ENCODE data around the gene SGCD.
"Not testable (repeated sequence)": the region's sequence is repeated elsewhere in the genome, so short reads cannot be mapped to it uniquely, and the experiment has no call there.

SGCD gene

GRCh38 chr5:156589104-156589945, 262.4 kb downstream of the SGCD start:
- no peak for DNase-seq

- no peak for DNase-seq
Measured at GRCh38 chr5:156589946-156590216, 262.9 kb downstream of the SGCD start.

- DNase-seq: no peak
Measured at GRCh38 chr5:156590978-156591377, 264.0 kb downstream of the SGCD start.

DNA sequence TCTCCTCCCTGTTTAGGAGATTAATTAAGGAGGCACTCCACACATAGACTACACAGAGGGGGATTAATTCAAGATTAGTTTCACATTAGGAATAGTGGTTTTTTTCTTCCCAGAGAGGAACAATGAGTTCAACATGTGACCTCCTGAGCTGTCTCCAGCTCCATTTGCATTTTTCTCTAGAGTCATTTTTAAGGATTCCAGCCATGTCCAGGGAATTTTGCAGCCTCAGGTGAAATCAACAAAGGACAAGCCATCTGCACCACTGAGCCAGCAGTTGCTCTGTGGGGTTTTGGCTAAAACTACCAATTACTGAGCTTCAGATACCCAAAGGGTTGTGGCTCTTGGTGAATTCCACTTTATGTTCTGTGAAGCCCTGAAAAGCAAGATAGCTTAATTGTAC, 264.7 kb downstream of the SGCD start:
- DNase-seq: no peak

GRCh38 chr5:156593546-156593945, 266.6 kb downstream of the SGCD start:
- DNase-seq: no peak

DNA sequence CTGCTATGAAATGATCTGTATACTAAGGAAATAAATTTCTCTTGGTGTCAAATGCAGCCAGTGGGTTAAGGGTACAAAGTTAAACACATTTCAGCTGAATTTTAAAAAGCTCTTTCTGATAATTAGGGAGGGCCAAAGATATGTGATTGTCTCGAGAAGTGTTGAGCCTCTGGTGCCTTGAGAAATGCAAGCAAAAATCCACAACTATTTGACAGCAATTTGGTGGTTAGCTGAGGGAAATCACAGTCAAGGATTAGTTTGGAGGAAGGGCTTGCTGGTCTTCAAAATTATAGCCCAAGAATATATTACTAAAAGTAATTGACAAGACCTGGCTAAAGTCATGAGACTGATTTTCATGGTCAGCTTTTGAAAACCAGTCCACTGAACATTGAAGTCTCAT, 267.4 kb downstream of the SGCD start:
- no peak for DNase-seq

- no peak for DNase-seq
Measured at GRCh38 chr5:156595132-156595787, 268.3 kb downstream of the SGCD start.

DNA sequence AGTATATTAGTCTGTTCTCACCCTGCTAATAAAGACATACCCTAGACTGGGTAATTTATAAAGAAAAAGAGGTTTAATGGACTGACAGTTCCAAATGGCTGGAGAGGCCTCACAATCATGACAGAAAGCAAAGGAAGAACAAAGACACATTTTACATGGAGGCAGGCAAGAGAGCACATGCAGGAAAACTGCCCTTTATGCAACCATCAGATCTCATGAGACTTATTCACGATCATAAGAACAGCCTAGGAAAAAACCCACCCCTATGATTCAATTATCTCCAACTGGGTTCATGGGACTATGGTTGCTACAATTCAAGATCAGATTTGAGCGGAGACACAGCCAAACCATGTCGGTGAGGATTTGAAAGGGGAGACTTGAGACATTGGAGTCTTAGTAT, 270.3 kb downstream of the SGCD start:
- DNase-seq: no peak

- no peak for DNase-seq
Measured at GRCh38 chr5:156598964-156599363, 272.0 kb downstream of the SGCD start.

GRCh38 chr5:156610582-156610981, 283.6 kb downstream of the SGCD start:
- DNase-seq: not testable (repeated sequence)

DNA sequence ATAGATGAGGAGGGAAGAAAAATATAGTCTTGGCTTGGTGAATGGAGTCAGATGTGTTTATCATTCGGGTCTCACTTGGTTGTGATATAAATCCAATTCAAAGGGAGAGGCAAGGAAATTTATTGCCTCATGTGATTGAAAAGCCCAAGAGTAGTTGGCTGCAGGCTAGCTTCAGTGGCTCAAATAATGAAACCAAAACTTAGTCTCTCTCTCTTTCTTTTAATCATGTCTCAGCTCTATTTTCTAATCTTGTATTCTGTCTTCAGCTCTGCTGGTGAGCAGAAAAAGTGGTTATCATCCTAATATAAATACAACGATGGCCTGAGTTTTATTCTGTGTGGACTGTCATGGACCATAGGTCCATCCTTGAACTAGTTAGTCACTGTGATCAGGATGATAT, 288.9 kb downstream of the SGCD start:
- DNase-seq: no peak

DNA sequence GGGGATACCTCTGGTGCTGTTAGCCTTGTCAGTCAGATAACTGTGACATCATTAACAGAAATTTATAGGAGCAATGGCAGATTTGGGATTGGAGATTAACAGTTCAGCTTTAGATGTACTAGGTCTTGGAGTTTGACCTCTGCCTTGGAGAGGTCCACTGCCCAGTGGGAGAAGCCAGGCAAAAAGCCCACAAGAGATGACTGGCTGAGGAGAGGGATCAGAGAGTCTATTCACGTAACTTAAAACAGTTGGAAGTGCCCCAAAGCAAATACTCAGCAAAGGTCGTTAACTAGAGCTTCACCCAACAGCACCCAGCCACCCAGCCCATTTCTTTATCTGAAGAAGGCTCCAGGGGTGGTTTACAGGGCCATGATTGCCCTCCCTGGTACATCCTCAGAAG, 290.5 kb downstream of the SGCD start:
- DNase-seq: no peak

GRCh38 chr5:156618601-156619000, 291.6 kb downstream of the SGCD start:
- DNase-seq: no peak

DNA sequence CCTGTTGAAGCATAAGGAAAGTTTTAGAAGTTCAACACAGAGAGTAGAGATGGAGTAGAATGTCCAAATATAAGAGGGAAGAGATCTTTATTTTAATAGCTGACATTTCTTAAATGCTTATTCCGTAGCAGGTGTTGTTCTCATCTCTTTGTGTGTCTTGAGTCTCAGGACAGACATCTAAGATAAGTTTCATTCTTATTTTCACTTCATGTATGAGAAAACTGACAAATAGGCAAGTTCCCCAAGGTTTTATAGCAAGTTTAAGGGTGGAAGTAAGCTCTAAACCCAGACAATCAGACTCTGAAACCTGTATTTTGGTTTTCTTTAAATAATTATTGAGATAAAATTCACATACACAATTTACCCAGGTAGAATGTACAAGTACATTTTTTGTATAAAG, 294.8 kb downstream of the SGCD start:
- DNase-seq: no peak

DNA sequence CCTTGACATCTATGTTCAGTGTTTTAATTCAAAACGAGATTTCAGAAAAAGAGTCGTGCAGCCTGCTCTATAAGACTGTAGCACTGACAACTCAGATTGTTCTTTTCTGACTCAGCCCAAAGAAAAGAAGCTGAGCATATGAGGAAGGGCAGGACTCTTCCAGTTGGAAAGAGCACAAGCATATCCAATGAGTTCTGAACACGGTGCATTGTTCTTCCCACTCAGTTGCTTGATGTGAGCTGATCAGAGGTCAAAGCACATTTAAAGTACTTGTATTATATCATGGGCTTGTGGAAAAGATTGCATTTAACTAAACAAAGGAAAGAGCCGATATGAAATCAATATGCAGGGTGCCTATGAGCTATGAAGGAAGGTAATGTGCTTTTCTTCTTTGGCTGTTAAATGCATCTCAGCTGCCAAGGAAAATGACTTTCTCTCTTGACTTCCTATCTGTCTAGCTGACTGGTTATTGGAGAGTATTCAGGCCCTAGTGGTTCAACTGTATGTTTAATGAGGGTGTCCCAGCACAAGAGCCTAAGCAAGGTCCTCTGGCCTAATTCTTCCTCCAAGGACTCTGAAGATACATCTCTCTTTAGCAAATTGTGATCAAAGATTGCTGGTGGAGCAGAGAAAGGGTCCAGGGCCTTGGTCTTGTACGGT, 296.5 kb downstream of the SGCD start:
- DNase-seq: no peak

- no peak for DNase-seq
Measured at GRCh38 chr5:156624686-156625085, 297.7 kb downstream of the SGCD start.

DNA sequence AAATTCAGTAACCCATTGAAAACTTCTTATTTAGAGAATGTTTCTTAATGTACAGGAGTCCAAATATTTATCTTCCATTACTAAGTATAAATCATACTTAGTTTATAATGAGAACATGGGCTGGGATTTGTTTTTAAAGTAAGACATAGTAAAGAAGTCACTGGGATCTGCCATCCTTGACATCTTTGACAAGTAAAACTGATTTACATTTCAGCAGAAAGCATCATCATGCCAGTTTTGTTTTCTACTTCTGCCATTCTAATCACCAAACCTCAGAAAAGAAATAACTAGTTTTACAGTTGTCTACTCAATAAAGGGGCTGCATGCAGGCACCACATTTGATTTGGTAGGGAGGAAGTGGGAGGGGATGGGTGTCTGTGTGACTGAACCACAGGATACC, 301.5 kb downstream of the SGCD start:
- DNase-seq: no peak

- no peak for DNase-seq
Measured at GRCh38 chr5:156631005-156631404, 304.0 kb downstream of the SGCD start.

GRCh38 chr5:156634301-156634700, 307.3 kb downstream of the SGCD start:
- DNase-seq: no peak

- no peak for DNase-seq
Measured at GRCh38 chr5:156640691-156641241, 313.8 kb downstream of the SGCD start.

GRCh38 chr5:156641686-156642085, 314.7 kb downstream of the SGCD start:
- DNase-seq: no peak

DNA sequence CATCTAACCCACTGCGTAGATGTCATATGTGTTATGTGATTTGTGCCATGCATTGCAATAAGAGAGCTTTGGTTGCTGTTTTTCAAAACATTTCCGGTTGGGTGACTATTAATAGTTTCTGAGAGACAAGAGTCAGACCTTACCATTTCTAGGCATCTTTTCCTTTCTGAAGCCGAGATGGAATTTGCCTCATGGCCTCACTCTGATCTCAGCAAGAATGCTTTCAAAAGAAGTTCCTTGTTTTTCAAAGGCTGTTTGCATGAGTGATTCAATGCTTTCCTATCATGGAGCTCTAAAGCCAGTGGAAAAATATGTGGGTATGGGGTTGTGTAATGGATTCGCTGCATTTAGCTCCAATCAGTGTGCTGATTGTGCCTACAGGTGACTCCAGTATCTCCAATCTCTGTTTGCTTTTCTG, 320.1 kb downstream of the SGCD start:
- DNase-seq: no peak

GRCh38 chr5:156654444-156654843, 327.5 kb downstream of the SGCD start:
- no peak for DNase-seq

GRCh38 chr5:156655732-156656131, 328.8 kb downstream of the SGCD start:
- DNase-seq: no peak
